HEK293 (cell line): ENCODE results near the gene CRACR2A.

Source experiments
- CTCF ChIA-PET: fragments of 350-600 bp; formaldehyde crosslinking; extraction: SDS; loops from one replicate; lab custom pipeline; 2021; ENCODE audit warnings: antibody characterized with exemption; lab: Yijun Ruan, JAX
- POLR2A ChIA-PET: fragments of 300-600 bp; formaldehyde crosslinking; extraction: SDS; loops from one replicate; lab custom pipeline; 2020; ENCODE audit warnings: antibody characterized with exemption, inconsistent platforms; lab: Yijun Ruan, JAX
- H3K27ac ChIP-seq: fragments of 200-500 bp; sonication (Bioruptor generic); 2 replicates; pipeline ENCODE4 v1.5.1; 2014; ENCODE audit warnings: low read depth, low read length, control low read depth, inconsistent platforms; ENCODE audit errors: extremely low read depth
- H3K36me3 ChIP-seq, 2 experiments: fragments of 200-500 bp in 1 of 2; sonication (Bioruptor generic) in 1 of 2; 1 replicate in 1 of 2; 2 replicates in 1 of 2; pipeline ENCODE4 v1.5.1; 2014 to 2017; ENCODE audit warnings: inconsistent platforms in 2 of 2, low read length in 2 of 2; ENCODE audit not compliant: control insufficient read depth in 2 of 2, insufficient read depth in 1 of 2
- H3K4me1 ChIP-seq: fragments of 200-500 bp; sonication (Bioruptor generic); 2 replicates; pipeline ENCODE4 v1.5.1; 2014; ENCODE audit warnings: mild to moderate bottlenecking, low read length, inconsistent platforms; ENCODE audit not compliant: control insufficient read depth, insufficient read depth
- H3K4me3 ChIP-seq: 2 replicates; pipeline ENCODE4 v1.5.1; 2011; ENCODE audit warnings: low read depth, mild to moderate bottlenecking, control low read depth, low read length, moderate library complexity
- H3K9me3 ChIP-seq: fragments of 200-500 bp; sonication (Bioruptor generic); 2 replicates; pipeline ENCODE4 v1.5.1; 2014; ENCODE audit warnings: low read depth, low read length, inconsistent platforms; ENCODE audit not compliant: control insufficient read depth, insufficient read depth
- EGR2 ChIP-seq: fragments of 450-650 bp; formaldehyde crosslinking; IDR thresholded peaks from 2 replicates; pipeline ENCODE4 v1.5.1; 2016; ENCODE audit warnings: low read depth, missing biosample characterization, missing genetic modification characterization
- GLI2 ChIP-seq: fragments of 450-650 bp; formaldehyde crosslinking; IDR thresholded peaks from 2 replicates; pipeline ENCODE4; 2017; ENCODE audit warnings: missing biosample characterization, missing genetic modification characterization, low read depth, borderline replicate concordance
- HOXC10 ChIP-seq: sonication (generic); formaldehyde crosslinking; IDR thresholded peaks from 2 replicates; pipeline ENCODE4 v1.8.1; 2023; ENCODE audit warnings: mild to moderate bottlenecking, missing genetic modification reagents
- PRDM1 ChIP-seq: fragments of 450-650 bp; formaldehyde crosslinking; IDR thresholded peaks from 2 replicates; pipeline ENCODE4; 2016; ENCODE audit warnings: missing biosample characterization, missing genetic modification characterization
- ZNF121 ChIP-seq: fragments of 450-650 bp; formaldehyde crosslinking; IDR thresholded peaks from 2 replicates; pipeline ENCODE4 v1.5.1; 2016; ENCODE audit warnings: missing biosample characterization, missing genetic modification characterization
- ZNF174 ChIP-seq: fragments of 450-650 bp; formaldehyde crosslinking; IDR thresholded peaks from 2 replicates; pipeline ENCODE4 v1.5.0; 2017; ENCODE audit warnings: missing biosample characterization, mild to moderate bottlenecking, missing genetic modification characterization
- TF ChIP-seq, protein P1 (sequence below): fragments of 450-650 bp; formaldehyde crosslinking; IDR thresholded peaks from 2 replicates; pipeline ENCODE4 v1.5.1; 2016; ENCODE audit warnings: missing biosample characterization, missing genetic modification characterization
- TF ChIP-seq, protein P2 (sequence below): fragments of 450-650 bp; formaldehyde crosslinking; IDR thresholded peaks from 2 replicates; pipeline ENCODE4 v1.5.1; 2016; ENCODE audit warnings: missing biosample characterization, missing genetic modification characterization
- TF ChIP-seq, protein P3 (sequence below): fragments of 450-650 bp; formaldehyde crosslinking; IDR thresholded peaks from 2 replicates; pipeline ENCODE4 v1.5.1; 2016; ENCODE audit warnings: missing biosample characterization, missing genetic modification characterization
- TF ChIP-seq, protein P4 (sequence below): fragments of 450-650 bp; formaldehyde crosslinking; IDR thresholded peaks from 2 replicates; pipeline ENCODE4 v1.5.1; 2016; ENCODE audit warnings: missing biosample characterization, missing genetic modification characterization, low read depth
- TF ChIP-seq, protein P5 (sequence below): fragments of 450-650 bp; formaldehyde crosslinking; conservative IDR thresholded peaks from 2 replicates; pipeline ENCODE4 v1.5.1; 2016; ENCODE audit warnings: low read depth, missing biosample characterization, missing genetic modification characterization

CRACR2A gene

DNA sequence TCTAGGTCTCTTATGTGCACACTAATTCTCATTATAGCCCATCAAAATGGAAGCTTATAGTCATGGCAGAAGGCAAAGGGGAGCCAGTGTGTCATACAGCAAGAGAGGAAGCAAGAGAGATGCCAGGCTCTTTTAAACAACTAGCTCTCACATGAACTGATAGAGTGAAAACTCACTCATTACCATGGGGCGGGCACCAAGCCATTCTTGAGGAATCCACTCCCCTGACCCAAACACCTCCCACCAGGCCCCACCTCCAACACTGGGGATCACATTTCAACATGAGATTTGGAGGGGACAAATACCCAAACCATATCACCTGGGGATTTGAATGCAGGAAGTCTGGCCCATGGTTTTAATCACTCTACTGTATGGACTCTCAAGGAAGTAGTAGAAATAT, 36.9 kb upstream of the CRACR2A start:
- POLR2A ChIA-PET, result no interaction called here
- TF ChIP-seq HOXC10 (CRISPR knock-in tag), result no peak
- TF ChIP-seq, protein P1, sequence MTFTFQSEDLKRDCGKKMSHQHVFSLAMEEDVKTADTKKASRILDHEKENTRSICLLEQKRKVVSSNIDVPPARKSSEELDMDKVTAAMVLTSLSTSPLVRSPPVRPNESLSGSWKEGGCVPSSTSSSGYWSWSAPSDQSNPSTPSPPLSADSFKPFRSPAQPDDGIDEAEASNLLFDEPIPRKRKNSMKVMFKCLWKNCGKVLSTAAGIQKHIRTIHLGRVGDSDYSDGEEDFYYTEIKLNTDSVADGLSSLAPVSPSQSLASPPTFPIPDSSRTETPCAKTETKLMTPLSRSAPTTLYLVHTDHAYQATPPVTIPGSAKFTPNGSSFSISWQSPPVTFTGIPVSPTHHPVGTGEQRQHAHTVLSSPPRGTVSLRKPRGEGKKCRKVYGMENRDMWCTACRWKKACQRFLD (tag by site-specific recombination), result no peak
- TF ChIP-seq GLI2 (tag by site-specific recombination), result no peak
- TF ChIP-seq, protein P2, sequence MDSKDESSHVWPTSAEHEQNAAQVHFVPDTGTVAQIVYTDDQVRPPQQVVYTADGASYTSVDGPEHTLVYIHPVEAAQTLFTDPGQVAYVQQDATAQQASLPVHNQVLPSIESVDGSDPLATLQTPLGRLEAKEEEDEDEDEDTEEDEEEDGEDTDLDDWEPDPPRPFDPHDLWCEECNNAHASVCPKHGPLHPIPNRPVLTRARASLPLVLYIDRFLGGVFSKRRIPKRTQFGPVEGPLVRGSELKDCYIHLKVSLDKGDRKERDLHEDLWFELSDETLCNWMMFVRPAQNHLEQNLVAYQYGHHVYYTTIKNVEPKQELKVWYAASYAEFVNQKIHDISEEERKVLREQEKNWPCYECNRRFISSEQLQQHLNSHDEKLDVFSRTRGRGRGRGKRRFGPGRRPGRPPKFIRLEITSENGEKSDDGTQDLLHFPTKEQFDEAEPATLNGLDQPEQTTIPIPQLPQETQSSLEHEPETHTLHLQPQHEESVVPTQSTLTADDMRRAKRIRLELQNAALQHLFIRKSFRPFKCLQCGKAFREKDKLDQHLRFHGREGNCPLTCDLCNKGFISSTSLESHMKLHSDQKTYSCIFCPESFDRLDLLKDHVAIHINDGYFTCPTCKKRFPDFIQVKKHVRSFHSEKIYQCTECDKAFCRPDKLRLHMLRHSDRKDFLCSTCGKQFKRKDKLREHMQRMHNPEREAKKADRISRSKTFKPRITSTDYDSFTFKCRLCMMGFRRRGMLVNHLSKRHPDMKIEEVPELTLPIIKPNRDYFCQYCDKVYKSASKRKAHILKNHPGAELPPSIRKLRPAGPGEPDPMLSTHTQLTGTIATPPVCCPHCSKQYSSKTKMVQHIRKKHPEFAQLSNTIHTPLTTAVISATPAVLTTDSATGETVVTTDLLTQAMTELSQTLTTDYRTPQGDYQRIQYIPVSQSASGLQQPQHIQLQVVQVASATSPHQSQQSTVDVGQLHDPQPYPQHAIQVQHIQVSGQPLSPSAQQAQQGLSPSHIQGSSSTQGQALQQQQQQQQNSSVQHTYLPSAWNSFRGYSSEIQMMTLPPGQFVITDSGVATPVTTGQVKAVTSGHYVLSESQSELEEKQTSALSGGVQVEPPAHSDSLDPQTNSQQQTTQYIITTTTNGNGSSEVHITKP (tag by site-specific recombination), result no peak
- TF ChIP-seq PRDM1, result no peak
- TF ChIP-seq, protein P3, sequence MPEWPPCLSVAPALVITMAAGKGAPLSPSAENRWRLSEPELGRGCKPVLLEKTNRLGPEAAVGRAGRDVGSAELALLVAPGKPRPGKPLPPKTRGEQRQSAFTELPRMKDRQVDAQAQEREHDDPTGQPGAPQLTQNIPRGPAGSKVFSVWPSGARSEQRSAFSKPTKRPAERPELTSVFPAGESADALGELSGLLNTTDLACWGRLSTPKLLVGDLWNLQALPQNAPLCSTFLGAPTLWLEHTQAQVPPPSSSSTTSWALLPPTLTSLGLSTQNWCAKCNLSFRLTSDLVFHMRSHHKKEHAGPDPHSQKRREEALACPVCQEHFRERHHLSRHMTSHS (tag by site-specific recombination), result no peak
- no peak for TF ChIP-seq ZNF121 (tag by site-specific recombination)
- no peak for TF ChIP-seq ZNF174 (tag by site-specific recombination)
- TF ChIP-seq, protein P4, sequence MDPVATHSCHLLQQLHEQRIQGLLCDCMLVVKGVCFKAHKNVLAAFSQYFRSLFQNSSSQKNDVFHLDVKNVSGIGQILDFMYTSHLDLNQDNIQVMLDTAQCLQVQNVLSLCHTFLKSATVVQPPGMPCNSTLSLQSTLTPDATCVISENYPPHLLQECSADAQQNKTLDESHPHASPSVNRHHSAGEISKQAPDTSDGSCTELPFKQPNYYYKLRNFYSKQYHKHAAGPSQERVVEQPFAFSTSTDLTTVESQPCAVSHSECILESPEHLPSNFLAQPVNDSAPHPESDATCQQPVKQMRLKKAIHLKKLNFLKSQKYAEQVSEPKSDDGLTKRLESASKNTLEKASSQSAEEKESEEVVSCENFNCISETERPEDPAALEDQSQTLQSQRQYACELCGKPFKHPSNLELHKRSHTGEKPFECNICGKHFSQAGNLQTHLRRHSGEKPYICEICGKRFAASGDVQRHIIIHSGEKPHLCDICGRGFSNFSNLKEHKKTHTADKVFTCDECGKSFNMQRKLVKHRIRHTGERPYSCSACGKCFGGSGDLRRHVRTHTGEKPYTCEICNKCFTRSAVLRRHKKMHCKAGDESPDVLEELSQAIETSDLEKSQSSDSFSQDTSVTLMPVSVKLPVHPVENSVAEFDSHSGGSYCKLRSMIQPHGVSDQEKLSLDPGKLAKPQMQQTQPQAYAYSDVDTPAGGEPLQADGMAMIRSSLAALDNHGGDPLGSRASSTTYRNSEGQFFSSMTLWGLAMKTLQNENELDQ (tag by site-specific recombination), result no peak
- TF ChIP-seq, protein P5, sequence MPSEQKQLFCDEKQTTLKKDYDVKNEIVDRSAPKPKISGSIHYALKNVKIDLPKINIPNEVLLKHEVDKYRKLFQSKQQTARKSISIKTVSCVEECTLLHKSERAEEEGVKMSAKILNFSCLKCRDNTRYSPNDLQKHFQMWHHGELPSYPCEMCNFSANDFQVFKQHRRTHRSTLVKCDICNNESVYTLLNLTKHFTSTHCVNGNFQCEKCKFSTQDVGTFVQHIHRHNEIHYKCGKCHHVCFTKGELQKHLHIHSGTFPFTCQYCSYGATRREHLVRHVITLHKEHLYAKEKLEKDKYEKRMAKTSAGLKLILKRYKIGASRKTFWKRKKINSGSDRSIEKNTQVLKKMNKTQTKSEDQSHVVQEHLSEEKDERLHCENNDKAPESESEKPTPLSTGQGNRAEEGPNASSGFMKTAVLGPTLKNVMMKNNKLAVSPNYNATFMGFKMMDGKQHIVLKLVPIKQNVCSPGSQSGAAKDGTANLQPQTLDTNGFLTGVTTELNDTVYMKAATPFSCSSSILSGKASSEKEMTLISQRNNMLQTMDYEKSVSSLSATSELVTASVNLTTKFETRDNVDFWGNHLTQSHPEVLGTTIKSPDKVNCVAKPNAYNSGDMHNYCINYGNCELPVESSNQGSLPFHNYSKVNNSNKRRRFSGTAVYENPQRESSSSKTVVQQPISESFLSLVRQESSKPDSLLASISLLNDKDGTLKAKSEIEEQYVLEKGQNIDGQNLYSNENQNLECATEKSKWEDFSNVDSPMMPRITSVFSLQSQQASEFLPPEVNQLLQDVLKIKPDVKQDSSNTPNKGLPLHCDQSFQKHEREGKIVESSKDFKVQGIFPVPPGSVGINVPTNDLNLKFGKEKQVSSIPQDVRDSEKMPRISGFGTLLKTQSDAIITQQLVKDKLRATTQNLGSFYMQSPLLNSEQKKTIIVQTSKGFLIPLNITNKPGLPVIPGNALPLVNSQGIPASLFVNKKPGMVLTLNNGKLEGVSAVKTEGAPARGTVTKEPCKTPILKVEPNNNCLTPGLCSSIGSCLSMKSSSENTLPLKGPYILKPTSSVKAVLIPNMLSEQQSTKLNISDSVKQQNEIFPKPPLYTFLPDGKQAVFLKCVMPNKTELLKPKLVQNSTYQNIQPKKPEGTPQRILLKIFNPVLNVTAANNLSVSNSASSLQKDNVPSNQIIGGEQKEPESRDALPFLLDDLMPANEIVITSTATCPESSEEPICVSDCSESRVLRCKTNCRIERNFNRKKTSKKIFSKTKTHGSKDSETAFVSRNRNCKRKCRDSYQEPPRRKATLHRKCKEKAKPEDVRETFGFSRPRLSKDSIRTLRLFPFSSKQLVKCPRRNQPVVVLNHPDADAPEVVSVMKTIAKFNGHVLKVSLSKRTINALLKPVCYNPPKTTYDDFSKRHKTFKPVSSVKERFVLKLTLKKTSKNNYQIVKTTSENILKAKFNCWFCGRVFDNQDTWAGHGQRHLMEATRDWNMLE (tag by site-specific recombination), result no peak
- TF ChIP-seq EGR2 (tag by site-specific recombination), result no peak
- Histone ChIP-seq H3K27ac (no peak overlapping the region), H3K9me3 (no peaks in the 10 kb centered on the region), H3K36me3 (no peaks in the 10 kb centered on the region), H3K4me3 (no peak overlapping the region), H3K4me1 (no peaks in the 10 kb centered on the region)
- CTCF ChIA-PET, result interaction anchor here (1.1 to 2.5 kb wide), 3 partner anchors 12 to 491 kb away, joined by 7 to 18 read pairs (median 14); no protein-coding TSS in a partner anchor
